Lower leg skin (tissue), 3 donors: ENCODE data around the gene F10.

Source experiments
- POLR2A ChIP-seq, 2 donors: fragments of 450-650 bp; IDR thresholded peaks; one replicate each; pipeline ENCODE4 v1.6.1; 2016 to 2017; ENCODE audit warnings: antibody characterized with exemption in 2 of 2, mild to moderate bottlenecking in 1 of 2, moderate library complexity in 1 of 2
- TF ChIP-seq, protein P1 (sequence below), 3 donors: fragments of 450-650 bp; IDR thresholded peaks; one replicate each; pipeline ENCODE4 v1.5.1; 2016; ENCODE audit warnings: antibody characterized with exemption in 3 of 3, mild to moderate bottlenecking in 3 of 3, moderate library complexity in 2 of 3

DNA sequence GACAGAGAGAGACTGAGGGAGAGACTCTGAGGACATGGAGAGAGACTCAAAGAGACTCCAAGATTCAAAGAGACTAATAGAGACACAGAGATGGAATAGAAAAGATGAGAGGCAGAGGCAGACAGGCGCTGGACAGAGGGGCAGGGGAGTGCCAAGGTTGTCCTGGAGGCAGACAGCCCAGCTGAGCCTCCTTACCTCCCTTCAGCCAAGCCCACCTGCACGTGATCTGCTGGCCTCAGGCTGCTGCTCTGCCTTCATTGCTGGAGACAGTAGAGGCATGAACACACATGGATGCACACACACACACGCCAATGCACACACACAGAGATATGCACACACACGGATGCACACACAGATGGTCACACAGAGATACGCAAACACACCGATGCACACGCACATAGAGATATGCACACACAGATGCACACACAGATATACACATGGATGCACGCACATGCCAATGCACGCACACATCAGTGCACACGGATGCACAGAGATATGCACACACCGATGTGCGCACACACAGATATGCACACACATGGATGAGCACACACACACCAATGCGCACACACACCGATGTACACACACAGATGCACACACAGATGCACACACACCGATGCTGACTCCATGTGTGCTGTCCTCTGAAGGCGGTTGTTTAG, 3.3 kb upstream of the F10 start:
- TF ChIP-seq POLR2A (IDR thresholded peaks at IDR 0.05) = no peak
- TF ChIP-seq, protein P1, sequence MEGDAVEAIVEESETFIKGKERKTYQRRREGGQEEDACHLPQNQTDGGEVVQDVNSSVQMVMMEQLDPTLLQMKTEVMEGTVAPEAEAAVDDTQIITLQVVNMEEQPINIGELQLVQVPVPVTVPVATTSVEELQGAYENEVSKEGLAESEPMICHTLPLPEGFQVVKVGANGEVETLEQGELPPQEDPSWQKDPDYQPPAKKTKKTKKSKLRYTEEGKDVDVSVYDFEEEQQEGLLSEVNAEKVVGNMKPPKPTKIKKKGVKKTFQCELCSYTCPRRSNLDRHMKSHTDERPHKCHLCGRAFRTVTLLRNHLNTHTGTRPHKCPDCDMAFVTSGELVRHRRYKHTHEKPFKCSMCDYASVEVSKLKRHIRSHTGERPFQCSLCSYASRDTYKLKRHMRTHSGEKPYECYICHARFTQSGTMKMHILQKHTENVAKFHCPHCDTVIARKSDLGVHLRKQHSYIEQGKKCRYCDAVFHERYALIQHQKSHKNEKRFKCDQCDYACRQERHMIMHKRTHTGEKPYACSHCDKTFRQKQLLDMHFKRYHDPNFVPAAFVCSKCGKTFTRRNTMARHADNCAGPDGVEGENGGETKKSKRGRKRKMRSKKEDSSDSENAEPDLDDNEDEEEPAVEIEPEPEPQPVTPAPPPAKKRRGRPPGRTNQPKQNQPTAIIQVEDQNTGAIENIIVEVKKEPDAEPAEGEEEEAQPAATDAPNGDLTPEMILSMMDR (IDR thresholded peaks at IDR 0.05) = no peak
